ENCODE measurements around the gene DNAJC12. TPM values are rescaled to one million over a fixed set of nuclear protein-coding genes. Genes with fewer than 3 reads are reported as not detected.

The DNAJC12 gene
- total and polyA plus RNA-seq, 2 donors (not counting 1 experiment from before 2014, with no cell fraction given), result 0.19 TPM; not detected in 1

DNA sequence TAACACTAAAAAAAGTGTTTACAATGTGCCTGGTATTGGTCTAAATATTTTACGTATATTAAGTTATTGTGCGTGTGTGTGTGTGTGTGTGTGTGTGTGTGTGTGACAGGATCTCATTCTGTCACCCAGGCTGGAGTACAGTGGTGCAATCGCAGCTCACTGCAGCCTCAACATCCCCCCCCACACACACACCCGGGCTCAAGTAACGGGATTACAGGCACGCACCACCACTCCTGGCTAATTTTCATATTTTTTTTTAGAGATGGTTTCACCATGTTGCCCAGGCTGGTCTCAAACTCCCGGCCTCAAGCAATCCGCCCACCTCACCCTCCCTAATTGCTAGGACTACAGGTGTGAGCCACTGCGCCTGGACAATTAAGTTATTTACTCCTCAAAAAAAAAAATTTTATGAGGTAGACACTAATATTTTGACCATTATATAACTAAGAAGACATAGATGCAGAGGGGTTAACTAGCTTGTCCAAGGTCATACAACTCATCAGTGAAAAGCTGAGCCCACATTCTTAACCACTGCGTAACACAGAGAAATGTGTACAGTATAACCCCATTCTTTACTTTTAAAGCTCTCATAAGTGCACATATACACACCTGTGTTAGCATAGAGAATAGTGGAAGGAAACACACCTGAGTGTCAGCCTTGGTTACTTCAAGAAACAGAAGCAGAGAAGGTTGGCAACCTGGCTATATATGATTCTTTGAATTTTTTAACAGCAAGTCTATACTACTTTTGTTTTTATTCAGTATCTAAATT, 35.0 kb downstream of the DNAJC12 start:
- WGBS (ENCODE audit: insufficient coverage), result no CpG with 5 or more reads among the region's 10 CpGs
- H3K27me3 ChIP-seq (replicated peaks in 1 of 4; ENCODE audit: control extremely low read depth in 1 of 4, control insufficient read depth in 3 of 4, insufficient read depth in 4 of 4, low read length in 3 of 4), result no peaks in the 10 kb centered on the region
- no peak overlapping the region for H3K4me3 Mint-ChIP-seq
- H3K27ac Mint-ChIP-seq, result no peak overlapping the region
- H3K4me3 ChIP-seq (ENCODE audit: control extremely low read depth in 1 of 5, extremely low read depth in 1 of 5, insufficient read depth in 1 of 5, low read depth in 2 of 5, low read length in 4 of 5), result no peak overlapping the region
- ATAC-seq (ENCODE audit: low read depth) (no peak), DNase-seq (no peak)
- H3K9ac ChIP-seq (ENCODE audit: low read length), result no peak overlapping the region
- H3K79me2 ChIP-seq (ENCODE audit: control insufficient read depth, insufficient read depth, low read length), result no peaks in the 10 kb centered on the region
- H4K20me1 ChIP-seq (ENCODE audit: control insufficient read depth, insufficient read depth, low read length, poor library complexity, severe bottlenecking), result no peaks in the 10 kb centered on the region
- H3K4me2 ChIP-seq (replicated peaks; ENCODE audit: low read depth, low read length, poor library complexity, severe bottlenecking), result no peak overlapping the region
- no peaks in the 10 kb centered on the region for H3K9me3 Mint-ChIP-seq (ENCODE audit: insufficient read depth)
- no peak overlapping the region for H2AFZ ChIP-seq (ENCODE audit: insufficient read depth, low read depth, low read length, poor library complexity, severe bottlenecking)
- no peaks in the 10 kb centered on the region for H3K4me1 ChIP-seq (ENCODE audit: control insufficient read depth in 2 of 2, insufficient read depth in 2 of 2, low read length in 2 of 2)
- TF ChIP-seq, protein P1, sequence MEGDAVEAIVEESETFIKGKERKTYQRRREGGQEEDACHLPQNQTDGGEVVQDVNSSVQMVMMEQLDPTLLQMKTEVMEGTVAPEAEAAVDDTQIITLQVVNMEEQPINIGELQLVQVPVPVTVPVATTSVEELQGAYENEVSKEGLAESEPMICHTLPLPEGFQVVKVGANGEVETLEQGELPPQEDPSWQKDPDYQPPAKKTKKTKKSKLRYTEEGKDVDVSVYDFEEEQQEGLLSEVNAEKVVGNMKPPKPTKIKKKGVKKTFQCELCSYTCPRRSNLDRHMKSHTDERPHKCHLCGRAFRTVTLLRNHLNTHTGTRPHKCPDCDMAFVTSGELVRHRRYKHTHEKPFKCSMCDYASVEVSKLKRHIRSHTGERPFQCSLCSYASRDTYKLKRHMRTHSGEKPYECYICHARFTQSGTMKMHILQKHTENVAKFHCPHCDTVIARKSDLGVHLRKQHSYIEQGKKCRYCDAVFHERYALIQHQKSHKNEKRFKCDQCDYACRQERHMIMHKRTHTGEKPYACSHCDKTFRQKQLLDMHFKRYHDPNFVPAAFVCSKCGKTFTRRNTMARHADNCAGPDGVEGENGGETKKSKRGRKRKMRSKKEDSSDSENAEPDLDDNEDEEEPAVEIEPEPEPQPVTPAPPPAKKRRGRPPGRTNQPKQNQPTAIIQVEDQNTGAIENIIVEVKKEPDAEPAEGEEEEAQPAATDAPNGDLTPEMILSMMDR (IDR thresholded peaks at IDR 0.05), result no peak
- no peak for TF ChIP-seq EZH2 (IDR thresholded peaks at IDR 0.05; ENCODE audit: borderline replicate concordance, insufficient read depth, low read depth, low read length, poor library complexity, severe bottlenecking)
- H3K27me3 Mint-ChIP-seq, result peaks cover 5% of the 10 kb centered on the region
- no peaks in the 10 kb centered on the region for H3K4me1 Mint-ChIP-seq
- CTCF ChIA-PET, result interaction anchor here (0.6 kb wide), 1 partner anchor 107 kb away, joined by 3 read pairs; no protein-coding TSS in a partner anchor
- H3K36me3 ChIP-seq (replicated peaks in 1 of 2; ENCODE audit: control extremely low read depth in 1 of 2, control insufficient read depth in 1 of 2, extremely low read depth in 1 of 2, insufficient read depth in 2 of 2, low read length in 1 of 2), result no peaks in the 10 kb centered on the region
- POLR2A ChIA-PET, result no interaction called here
- H3K27ac ChIP-seq (ENCODE audit: low read length in 2 of 2), result no peak overlapping the region
- intact Hi-C loops (cut with micrococcal nuclease), result no loop called here
- no peaks in the 10 kb centered on the region for H3K9me3 ChIP-seq (ENCODE audit: control extremely low read depth in 1 of 3, control insufficient read depth in 2 of 3, insufficient read depth in 1 of 3, low read length in 2 of 3)

DNA sequence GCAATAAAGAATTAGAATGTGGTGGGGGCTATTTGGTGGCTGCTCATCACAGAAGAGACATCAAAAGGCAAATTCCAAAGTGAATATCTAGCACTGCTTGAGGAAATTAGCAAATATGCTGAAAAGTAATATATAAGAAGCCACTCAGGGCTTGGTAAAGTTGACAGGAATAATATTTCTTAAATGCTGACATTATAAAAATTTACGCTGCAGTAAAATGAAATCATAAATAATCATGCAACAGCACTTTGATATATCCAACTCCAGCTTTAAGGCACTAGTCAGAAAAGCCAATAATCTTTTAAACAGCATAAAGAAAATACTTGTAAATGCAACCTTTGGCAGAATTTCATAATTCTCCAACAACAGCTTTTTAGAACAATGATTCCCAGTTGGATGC, 36.9 kb downstream of the DNAJC12 start:
- no peaks in the 10 kb centered on the region for H3K9me3 Mint-ChIP-seq (ENCODE audit: insufficient read depth)
- Histone ChIP-seq H3K4me2 (replicated peaks; ENCODE audit: low read depth, low read length, poor library complexity, severe bottlenecking) (no peak overlapping the region), H2AFZ (ENCODE audit: insufficient read depth, low read depth, low read length, poor library complexity, severe bottlenecking) (no peak overlapping the region), H3K36me3 (replicated peaks in 1 of 2; ENCODE audit: control extremely low read depth in 1 of 2, control insufficient read depth in 1 of 2, extremely low read depth in 1 of 2, insufficient read depth in 2 of 2, low read length in 1 of 2) (no peaks in the 10 kb centered on the region), H3K27ac (ENCODE audit: low read length in 2 of 2) (no peak overlapping the region), H3K27me3 (replicated peaks in 1 of 4; ENCODE audit: control extremely low read depth in 1 of 4, control insufficient read depth in 3 of 4, insufficient read depth in 4 of 4, low read length in 3 of 4) (no peaks in the 10 kb centered on the region), H3K9ac (ENCODE audit: low read length) (no peak overlapping the region), H3K4me1 (ENCODE audit: control insufficient read depth in 2 of 2, insufficient read depth in 2 of 2, low read length in 2 of 2) (no peaks in the 10 kb centered on the region), H3K79me2 (ENCODE audit: control insufficient read depth, insufficient read depth, low read length) (no peaks in the 10 kb centered on the region), H4K20me1 (ENCODE audit: control insufficient read depth, insufficient read depth, low read length, poor library complexity, severe bottlenecking) (no peaks in the 10 kb centered on the region), H3K9me3 (ENCODE audit: control extremely low read depth in 1 of 3, control insufficient read depth in 2 of 3, insufficient read depth in 1 of 3, low read length in 2 of 3) (no peaks in the 10 kb centered on the region), H3K4me3 (ENCODE audit: control extremely low read depth in 1 of 5, extremely low read depth in 1 of 5, insufficient read depth in 1 of 5, low read depth in 2 of 5, low read length in 4 of 5) (no peak overlapping the region)
- TF ChIP-seq, protein P1 (IDR thresholded peaks at IDR 0.05), result no peak
- no peak for TF ChIP-seq EZH2 (IDR thresholded peaks at IDR 0.05; ENCODE audit: borderline replicate concordance, insufficient read depth, low read depth, low read length, poor library complexity, severe bottlenecking)
- no peak overlapping the region for H3K27ac Mint-ChIP-seq
- ChIA-PET POLR2A (no interaction called here), CTCF (no interaction called here)
- DNase-seq, result no peak
- H3K27me3 Mint-ChIP-seq, result peaks cover 2% of the 10 kb centered on the region
- H3K4me1 Mint-ChIP-seq, result no peaks in the 10 kb centered on the region
- intact Hi-C loops (cut with micrococcal nuclease), result no loop called here
- H3K4me3 Mint-ChIP-seq, result no peak overlapping the region
- ATAC-seq (ENCODE audit: low read depth), result no peak
- no CpG with 5 or more reads among the region's 1 CpG for WGBS (ENCODE audit: insufficient coverage)
